ENCODE results near the gene MCHR2.
"Not testable (repeated sequence)": the region's sequence is repeated elsewhere in the genome, so short reads cannot be mapped to it uniquely, and the experiment has no call there.

Gene MCHR2, protein sequence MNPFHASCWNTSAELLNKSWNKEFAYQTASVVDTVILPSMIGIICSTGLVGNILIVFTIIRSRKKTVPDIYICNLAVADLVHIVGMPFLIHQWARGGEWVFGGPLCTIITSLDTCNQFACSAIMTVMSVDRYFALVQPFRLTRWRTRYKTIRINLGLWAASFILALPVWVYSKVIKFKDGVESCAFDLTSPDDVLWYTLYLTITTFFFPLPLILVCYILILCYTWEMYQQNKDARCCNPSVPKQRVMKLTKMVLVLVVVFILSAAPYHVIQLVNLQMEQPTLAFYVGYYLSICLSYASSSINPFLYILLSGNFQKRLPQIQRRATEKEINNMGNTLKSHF

DNA sequence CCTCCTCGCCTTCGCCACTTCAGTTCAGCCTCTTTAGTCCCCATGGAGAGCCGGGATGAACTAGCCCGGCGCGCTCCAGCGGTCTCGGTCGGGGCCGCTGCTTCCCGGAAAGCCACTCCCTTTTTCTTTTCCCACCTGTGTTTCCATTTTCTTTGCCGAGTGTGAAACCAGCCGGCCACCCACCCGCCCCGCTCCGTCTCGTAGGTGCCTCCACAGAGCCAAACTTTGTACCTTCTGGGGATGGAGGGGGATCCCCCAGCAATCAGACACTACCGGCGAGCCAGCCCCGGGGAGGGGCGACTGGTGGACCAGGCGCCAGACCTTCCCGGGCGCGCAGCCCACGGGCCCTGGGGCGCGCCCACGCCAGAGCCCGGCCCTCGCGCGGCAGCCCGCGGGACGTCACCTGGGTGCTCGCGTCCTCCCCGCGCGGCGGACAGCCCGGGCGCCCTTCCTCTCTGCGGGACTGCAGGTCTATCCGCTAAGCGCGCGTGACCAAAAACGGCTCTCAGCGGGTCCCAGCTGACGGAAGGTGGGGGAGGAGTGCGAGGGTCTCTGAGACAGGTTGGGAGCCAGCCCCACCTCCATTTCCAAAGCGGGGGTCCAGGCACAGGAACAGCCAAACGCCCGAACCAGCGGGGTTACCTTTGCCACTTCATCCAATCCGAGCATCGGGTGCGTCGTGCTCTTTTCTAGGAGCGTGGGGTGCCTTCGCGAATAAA is at the start of gene MCHR2:
Gene MCHR2, minus strand, starts transcription at position 691 of the 719 bp plus-strand sequence. CDS start 38,076 bp downstream, outside the sequence.
- no peak for DNase-seq (ENCODE audit: low read depth)

DNA sequence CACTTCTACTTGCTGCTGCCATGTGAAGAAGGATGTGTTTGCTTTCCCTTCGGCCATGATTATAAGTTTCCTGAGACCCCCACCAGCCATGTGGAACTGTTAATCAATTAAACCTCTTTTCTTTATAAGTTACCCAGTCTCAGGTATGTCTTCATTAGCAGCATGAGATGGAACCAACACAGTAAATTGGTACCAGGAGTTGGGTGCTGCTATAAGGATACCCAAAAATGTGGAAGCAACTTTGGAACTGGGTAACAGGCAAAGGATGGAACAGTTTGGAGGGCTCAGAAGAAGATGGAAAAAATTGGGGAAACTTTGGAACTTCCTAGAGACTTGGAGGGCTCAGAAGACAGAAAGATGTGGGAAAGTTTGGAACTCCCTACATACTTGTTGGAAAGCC is 44.5 kb upstream of the MCHR2 start:
- not testable (repeated sequence) for DNase-seq (ENCODE audit: low read depth)

DNA sequence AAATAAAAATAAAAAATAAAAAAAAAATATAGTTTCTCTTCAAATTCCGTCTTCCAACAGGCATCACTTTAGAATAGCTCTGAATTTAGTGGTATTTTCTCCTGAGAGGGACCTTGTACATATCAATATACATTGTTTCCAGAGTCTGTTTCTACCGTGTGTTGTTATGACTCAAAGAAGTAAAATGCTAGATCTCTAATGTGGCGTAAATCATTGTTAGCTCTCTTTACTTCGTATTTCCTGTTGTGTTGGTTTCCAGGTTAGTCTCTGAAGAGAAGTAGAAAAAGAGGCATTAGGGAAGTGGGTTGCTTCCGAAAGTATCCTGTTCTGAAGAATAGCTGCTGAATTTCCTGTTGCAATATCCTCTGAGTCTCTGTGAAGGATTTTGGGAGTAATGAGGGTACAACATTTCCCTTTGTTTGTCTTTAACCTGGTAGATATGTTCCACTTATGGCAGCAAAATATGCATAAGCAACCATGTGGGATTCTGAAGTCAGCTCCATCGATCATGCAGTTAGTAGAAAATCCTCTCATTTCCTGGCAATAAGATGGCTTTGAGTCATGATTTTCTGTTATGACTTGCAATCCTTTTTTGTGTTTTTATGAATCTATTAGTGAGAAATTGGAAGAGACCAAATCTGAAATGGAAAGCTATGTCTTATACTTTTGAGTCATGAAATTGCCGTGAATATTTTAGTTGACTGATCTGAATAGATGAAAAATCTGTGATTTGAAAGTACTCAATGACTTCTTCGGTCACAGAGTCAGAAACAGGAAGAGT is 42.0 kb upstream of the MCHR2 start:
- DNase-seq (ENCODE audit: low read depth), result peak; percentile 40

DNA sequence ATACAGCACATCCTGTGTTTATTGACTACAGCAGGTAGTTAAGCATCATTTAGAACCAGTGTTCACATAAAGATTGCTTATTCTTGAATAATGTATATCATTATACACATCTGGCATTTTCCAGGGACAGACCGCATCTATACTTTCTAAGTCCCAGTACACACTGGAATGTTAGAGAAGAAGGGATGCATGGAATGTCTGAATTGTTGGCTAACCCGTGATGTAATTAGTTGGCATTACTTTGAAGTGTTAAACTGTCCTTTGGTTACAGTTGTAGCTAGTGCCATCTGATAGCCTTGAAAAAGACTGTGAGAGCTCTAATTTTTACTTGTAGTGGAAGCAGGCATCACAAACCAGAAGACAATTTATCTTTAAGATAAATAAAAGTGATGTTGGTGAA is 29.8 kb upstream of the MCHR2 start:
- no peak for DNase-seq (ENCODE audit: low read depth)

DNA sequence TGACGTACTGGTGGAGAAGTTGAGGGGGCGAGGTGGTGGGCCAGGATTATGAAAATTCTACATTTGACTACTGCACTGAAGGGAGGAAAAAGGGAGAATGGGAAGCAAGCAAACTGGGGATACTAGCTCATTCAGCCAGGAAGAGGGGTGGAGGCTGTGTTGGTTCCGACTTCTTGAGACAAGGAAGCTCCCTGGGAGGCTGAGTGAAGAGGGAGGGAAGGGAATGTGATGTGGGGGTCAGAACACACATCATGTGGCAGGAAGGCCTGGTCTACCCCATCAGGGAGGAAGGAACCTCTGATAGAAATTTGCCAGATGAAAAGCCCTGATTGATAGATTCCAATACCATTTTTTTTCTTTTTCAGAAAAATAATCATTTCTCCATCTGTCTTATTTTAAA is 28.8 kb upstream of the MCHR2 start:
- no peak for DNase-seq (ENCODE audit: low read depth)

DNA sequence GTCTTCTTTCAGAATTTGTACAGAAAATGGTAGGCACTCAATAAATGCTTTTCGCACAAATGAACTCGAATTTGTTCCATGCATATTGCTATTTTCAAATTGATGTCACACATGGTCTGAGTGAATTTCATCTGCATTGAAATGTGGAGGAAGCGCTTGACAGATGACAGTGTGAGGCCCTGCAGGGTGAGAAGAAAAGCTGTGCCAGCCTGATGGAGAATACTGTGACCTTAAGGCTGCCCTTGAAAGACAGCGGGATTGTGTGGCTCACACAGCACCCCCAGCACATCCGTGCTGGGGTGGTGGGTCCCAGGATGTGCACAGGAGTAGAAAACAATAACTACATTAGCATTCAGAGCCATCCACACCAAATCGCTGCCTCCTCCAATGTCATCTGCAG is 14.8 kb upstream of the MCHR2 start:
- no peak for DNase-seq (ENCODE audit: low read depth)

DNA sequence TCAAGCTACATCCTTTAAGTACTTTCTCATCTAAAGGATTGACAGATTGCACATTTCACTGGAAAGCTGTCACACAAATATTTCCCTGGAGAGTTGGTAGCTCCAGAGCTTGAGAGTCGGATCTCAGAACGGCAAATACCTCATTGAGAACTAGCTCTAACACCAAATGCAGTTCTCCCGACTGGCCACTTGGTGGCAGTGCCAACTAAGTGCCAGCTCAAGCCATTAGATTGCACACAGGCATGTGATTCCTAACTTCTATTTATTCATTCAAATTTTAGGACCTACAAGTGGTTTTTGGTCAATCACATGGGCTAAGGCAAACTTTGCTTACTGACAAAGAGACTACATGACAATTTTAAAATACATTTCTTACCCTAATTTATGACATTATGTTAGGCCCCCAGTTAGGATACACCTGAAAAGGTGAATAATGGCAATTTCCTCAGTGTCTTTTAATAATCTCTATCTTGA is 7.9 kb upstream of the MCHR2 start:
- DNase-seq (ENCODE audit: low read depth), result peak; percentile 72

DNA sequence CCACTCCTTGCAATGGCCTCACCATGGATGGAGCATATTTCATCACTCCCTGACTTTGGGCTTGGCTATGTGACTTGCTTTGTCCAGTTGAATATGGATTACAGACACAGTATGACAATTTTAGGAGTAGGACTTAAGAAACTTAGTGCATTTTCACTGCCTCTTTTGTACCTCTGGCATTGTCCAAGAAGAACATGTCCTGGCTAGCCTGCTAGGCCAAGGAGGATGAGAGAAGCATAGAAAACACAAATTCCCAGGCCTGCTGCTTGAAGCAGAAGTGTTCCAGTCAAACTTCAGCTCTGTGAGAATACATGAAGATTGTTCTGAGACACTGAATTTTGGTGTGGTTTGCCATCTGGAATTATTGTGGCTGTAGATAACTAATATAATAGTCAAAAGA is 3.1 kb upstream of the MCHR2 start:
- no peak for DNase-seq (ENCODE audit: low read depth)

DNA sequence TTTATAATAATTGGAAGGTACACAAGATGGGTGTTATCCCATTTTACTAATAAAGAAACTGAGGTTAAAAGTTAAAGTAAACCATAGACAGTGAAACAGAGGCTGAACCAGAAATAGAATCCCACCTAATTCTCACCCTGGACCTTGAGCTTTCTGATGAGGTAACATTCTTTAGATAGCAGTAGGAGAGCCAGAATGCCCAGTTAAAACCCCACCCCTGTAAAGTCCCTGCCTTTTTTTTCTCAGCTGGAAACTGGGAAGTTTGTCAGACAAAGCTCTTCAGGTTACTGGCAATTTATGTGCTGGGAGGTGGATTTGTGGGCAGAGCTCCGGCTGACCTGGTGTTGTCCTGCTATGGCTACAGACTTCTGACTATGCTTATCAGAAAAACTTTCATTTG is 1.9 kb upstream of the MCHR2 start:
- DNase-seq (ENCODE audit: low read depth), result no peak

DNA sequence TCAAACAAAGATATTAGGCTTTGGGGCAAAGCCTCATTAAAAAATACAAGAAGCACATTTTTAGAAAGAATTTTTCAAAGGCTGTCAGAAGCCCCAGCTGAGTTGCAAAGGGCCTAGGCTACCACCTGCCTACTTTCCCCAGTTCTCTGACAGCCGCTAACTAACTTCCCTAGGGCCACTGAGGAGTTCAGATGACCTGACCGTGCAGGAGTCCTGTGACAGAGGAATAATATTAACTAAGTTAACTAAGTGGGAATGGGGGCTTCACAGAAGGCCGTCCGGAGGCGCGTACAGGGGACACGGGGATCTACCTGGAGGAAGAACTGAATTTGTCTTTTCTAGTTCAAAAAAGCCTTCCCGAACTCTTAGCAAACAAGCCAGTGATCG is 884 bp downstream of the MCHR2 start:
- no peak for DNase-seq (ENCODE audit: low read depth)

DNA sequence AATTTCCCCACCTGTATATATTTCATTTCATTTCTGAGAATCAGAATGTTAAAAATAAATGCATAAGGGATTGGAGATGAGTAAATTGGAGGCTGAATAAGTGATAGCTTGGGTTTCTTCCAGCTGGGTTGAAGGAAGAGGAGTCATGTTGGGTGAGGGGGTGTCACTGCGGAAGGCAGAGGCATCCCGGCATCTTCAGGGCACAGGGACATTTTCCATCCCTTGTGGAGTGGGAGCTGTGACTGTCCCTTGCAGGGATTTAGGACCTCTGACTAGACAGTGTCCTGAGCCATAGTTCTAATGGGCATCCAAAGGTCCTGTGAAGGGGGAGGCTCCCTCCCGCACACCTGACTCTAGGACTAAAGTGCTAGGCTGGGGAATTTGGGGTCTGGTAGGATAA is 2.1 kb downstream of the MCHR2 start:
- DNase-seq (ENCODE audit: low read depth), result no peak

DNA sequence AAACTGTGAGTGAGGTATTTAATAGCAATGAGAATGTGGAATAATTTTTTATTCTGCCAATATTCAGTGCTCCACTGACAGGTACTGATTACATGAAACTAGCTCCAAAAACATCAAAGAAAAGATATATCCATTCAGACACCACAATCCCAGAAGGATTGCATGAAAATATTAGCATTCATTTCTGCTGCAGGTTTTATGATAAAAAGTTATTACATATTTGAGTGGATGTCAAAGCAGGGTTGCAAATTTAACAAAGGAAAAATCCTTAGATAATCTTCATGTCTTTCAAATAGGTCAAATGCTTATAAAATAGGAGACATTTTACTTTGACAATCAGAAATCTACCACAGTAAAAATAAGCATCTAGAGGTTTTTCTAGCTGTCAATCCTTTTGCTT is 13.3 kb downstream of the MCHR2 start:
- no peak for DNase-seq (ENCODE audit: low read depth)

DNA sequence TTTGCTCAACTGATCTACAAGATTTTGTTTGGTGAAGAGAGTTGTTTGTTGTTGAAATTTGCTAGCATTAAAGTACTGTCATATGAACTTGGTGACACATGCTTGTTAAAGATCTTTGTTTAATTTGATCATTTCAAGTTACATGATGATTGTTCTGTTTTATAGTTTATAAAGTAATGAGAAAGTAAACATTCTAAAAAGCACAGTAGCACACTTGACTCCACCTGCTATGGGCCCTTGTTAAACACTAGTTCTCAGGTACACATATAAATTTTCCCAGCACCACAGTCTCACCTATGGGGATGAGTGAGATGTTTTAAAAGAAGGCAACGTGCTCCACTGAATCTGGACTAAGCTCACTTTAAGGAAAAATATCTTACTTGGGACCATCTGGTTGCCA is 14.1 kb downstream of the MCHR2 start:
- no peak for DNase-seq (ENCODE audit: low read depth)

DNA sequence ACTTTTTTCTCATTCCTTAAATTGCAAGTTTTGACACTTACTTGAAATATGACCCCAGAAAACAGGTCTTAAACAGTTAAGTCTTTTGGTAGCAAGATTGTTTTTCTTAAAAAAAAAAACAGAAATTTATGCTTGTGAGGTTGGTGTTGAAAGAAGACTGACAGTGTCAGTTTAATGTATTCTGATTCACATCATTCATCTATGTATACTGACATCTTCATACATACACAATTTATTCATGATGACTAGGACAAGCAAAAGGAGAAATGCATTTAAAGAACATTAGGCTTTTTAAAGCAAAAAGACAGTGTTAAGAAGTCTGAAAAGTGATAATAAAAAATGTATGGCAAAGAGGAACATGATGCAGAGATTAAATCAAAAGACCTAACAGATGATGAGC is 27.0 kb downstream of the MCHR2 start:
- no peak for DNase-seq (ENCODE audit: low read depth)

DNA sequence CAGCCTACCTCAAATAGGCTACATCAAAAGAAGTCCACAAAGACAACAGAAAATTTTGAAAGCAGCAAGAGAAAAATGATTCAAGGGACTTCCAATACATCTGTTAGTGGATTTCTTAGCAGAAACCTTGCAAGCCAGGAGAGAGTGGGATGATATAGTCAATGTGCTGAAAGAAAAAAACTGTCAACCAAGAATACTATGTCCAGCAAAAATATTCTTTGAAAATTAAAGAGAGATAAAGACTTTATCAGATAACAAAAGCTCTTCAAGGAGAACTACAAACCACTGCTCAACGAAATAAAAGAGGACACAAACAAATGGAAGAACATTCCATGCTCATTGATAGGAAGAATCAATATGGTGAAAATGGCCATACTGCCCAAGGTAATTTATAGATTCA is 34.0 kb downstream of the MCHR2 start:
- DNase-seq (ENCODE audit: low read depth), result no peak

DNA sequence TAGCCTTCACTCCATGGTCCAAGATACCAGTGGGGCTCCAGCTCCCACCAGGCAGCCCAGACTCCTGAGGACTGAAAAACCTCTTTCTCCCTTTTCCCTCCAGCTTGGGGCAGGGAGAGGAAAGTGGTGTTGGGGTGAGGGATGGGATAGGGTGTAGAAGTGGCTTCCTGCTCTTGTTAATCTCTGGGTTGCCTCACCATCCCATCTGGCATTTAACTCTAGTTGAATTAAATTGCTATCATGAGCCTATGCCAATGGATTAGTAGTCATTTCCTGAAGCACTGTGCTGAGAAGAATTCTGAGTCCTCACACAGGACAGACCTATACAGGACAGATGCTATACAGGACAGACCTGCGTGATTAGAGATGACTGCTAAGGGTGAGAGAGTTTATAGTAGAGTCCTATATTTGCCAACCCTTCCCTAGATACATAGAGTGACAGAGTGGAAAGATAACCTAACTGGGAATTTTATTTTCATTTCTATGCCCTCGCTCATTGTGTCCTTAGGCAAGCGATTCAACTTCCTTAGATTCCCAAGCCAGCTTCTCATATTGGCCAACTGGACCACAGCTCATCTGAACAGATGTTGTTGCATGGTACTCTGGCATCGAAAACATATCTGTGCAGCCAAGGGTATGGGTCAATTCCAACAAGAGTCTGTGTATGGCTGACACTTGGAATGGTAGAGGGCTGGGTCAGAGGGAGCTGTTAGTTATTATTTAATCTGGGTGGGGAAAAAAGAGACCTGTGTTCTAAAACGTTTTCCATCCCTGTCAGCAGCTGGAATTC is 42.8 kb downstream of the MCHR2 start:
- DNase-seq (ENCODE audit: low read depth), result no peak

DNA sequence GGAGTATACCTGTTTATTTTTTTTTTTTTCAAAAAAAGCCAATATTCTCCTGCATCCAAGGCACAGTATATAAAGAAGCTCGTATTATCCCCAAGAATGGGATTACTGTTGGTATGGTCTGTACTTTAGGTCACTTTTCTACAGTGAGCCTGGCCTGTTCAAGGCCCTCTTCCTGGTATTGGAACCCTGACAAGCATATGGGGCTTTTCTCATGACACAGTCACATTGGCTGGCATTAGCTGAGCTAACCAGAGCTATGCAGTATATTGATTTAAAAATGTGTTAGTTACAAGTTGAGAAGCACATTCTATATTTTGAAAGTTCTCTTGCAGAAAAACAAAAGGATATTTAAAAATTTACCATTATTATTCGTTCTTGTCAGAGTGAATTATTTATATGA is 48.0 kb downstream of the MCHR2 start:
- DNase-seq (ENCODE audit: low read depth), result no peak

DNA sequence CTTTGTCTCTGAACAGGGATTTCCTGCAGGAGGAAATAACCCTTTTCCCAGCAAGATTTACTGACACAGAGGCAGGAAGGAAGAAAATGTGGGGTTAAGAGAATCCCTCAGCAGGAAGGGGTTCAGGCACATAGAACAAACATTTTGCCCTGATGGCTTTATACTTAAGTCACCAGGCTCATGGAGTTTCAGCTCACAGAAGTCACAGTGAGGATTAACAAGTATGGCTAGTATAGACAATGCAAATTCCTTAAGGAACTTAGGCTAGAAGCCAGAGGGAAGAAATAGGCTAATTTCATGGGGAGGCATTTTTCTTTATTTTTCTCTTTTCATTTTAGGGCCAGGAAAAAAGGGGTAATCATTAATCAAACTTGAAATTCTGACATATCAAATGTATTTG is 50.2 kb downstream of the MCHR2 start:
- no peak for DNase-seq (ENCODE audit: low read depth)

DNA sequence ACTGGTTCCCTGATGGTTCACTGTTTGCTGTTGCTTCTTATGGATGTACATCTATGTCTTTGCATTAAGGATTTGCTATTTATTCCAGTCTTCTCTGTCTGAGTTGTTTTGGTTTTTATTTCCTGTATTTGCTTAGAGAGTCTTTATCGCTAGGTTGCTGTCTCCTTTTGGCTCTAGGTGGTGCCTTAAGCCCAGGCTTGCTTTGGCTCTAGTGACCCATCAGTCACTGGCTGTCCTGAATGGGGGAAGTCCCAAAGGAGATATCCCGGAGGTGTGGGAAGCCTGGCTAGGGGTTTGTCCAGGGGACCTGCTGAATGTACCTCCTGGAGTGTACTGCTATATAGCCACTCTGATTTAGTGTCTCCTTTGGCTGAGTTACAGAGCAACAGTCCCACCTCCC is 53.4 kb downstream of the MCHR2 start:
- no peak for DNase-seq (ENCODE audit: low read depth)

DNA sequence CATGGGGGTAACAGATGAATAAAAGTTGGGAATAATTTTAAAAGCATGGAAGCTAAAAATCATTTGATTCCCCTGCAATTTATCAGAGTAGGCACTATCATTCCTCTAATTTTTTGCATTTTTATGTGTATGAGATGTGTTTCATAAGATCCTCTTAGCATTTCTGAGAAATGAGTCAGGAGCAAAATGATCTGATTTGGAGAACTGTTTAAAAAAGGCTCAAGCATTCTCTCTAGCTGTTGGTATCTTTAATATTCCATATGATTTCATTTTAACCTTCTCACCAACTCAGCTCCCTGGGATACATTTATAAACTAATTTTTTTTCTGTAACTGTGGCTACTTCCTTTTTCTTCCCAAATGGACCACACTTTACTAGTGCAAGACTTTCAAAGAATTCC is 60.9 kb downstream of the MCHR2 start:
- peak; percentile 84 for DNase-seq (ENCODE audit: low read depth)

DNA sequence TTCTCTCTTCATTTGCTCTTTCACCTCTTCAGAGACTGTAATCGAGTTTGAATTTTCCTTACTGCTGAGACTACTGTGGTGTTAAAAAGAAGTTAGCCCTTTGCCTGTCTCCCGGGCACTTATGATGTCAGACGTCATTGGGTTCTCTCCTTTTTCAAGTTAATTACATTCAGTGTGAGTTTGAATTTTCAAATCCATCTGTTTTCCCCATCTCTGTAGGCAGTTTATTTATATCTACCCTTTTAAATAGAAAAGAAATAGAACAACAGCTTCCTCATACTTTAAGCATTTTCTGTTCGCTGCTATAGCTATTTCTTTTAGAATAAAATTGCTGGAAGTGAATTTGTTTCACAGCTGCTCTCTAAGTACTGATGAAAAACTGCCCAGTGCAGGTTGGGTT is 81.4 kb downstream of the MCHR2 start:
- no peak for DNase-seq (ENCODE audit: low read depth)
